ENCODE measurements around the gene OLFM2. TPM values are rescaled to one million over a fixed set of nuclear protein-coding genes. Genes with fewer than 3 reads are reported as not detected.

OLFM2 gene
- total RNA-seq, 1 donor from 2014 or later = 11.4 TPM

- TF ChIP-seq CTCF (IDR thresholded peaks at IDR 0.05) (no peak), EZH2 (IDR thresholded peaks at IDR 0.05) (no peak), EZH2phosphoT487 (IDR thresholded peaks at IDR 0.05) (no peak)
- H3K4me2 ChIP-seq = peak overlapping the region; percentile 88
- DNase-seq (ENCODE audit: low spot score) = no peak
- Mint-ChIP-seq H3K4me1 (peaks cover 9% of the 10 kb centered on the region), H3K9me3 (peaks cover 8% of the 10 kb centered on the region), H3K27ac (no peak overlapping the region), H3K4me3 (peak overlapping the region; percentile 93), H3K27me3 (ENCODE audit: insufficient read depth, low read depth) (peaks cover 6% of the 10 kb centered on the region), H3K36me3 (peaks cover 22% of the 10 kb centered on the region)
- H3F3A ChIP-seq (ENCODE audit: low read depth) = peaks cover 15% of the 10 kb centered on the region
- H3K9me3 ChIP-seq (ENCODE audit: low read depth) = no peaks in the 10 kb centered on the region
- no peaks in the 10 kb centered on the region for H3K27me3 ChIP-seq
- peak overlapping the region; percentile 99 for H3K4me3 ChIP-seq
- peaks cover 8% of the 10 kb centered on the region for H3K4me1 ChIP-seq
- H2AFZ ChIP-seq (replicated peaks) = peak overlapping the region; percentile 99
- no peaks in the 10 kb centered on the region for H3K36me3 ChIP-seq
- peak overlapping the region; percentile 85 for H3K9ac ChIP-seq
- H4K20me1 ChIP-seq (ENCODE audit: low read depth) = peaks cover 4% of the 10 kb centered on the region
- H3K79me2 ChIP-seq (ENCODE audit: low read depth) = peaks cover 53% of the 10 kb centered on the region
- H3K27ac ChIP-seq = peak overlapping the region; percentile 77
These were observed 118.1 kb downstream of the OLFM2 start for GRCh38 chr19:9818175-9818733.

DNA sequence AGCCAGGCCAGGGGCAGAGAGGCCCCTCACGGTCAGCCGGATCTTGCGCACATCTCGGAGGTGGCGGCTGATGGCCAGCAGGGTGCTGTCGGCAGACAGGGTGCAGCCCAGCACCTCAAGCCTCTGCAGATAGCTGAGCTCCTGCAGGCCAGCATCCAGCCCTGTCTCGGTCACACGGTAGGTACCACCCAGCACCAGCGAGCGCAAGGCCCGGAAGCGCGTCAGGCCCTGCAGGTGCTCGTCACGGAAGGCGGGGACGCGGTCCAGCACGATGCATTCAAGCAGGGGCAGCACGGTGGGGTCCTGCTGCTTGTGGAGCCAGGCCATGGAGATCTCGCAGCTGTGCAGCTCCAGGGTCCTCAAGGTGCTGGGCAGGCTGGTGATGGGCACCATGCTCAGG lies 125.2 kb downstream of the OLFM2 start:
- H3K9me3 ChIP-seq (ENCODE audit: low read depth) = no peaks in the 10 kb centered on the region
- Mint-ChIP-seq H3K27me3 (ENCODE audit: insufficient read depth, low read depth) (no peaks in the 10 kb centered on the region), H3K36me3 (peaks cover 17% of the 10 kb centered on the region), H3K4me1 (no peaks in the 10 kb centered on the region), H3K9me3 (peaks cover 2% of the 10 kb centered on the region), H3K4me3 (no peak overlapping the region), H3K27ac (no peak overlapping the region)
- H3K4me1 ChIP-seq = no peaks in the 10 kb centered on the region
- H3K36me3 ChIP-seq = no peaks in the 10 kb centered on the region
- TF ChIP-seq EZH2 (IDR thresholded peaks at IDR 0.05) (no peak), EZH2phosphoT487 (IDR thresholded peaks at IDR 0.05) (no peak), CTCF (IDR thresholded peaks at IDR 0.05) (no peak)
- H3K9ac ChIP-seq = no peak overlapping the region
- H2AFZ ChIP-seq (replicated peaks) = no peak overlapping the region
- H3F3A ChIP-seq (ENCODE audit: low read depth) = no peaks in the 10 kb centered on the region
- H3K79me2 ChIP-seq (ENCODE audit: low read depth) = peaks cover 29% of the 10 kb centered on the region
- H3K4me2 ChIP-seq = no peak overlapping the region
- no peaks in the 10 kb centered on the region for H3K27me3 ChIP-seq
- H3K4me3 ChIP-seq = no peak overlapping the region
- no peak overlapping the region for H3K27ac ChIP-seq
- H4K20me1 ChIP-seq (ENCODE audit: low read depth) = no peaks in the 10 kb centered on the region
- no peak for DNase-seq (ENCODE audit: low spot score)

- H3K27ac Mint-ChIP-seq = no peak overlapping the region
- Histone ChIP-seq H3K27me3 (no peaks in the 10 kb centered on the region), H3K4me2 (no peak overlapping the region), H3K79me2 (ENCODE audit: low read depth) (peaks cover 9% of the 10 kb centered on the region), H3K9me3 (ENCODE audit: low read depth) (no peaks in the 10 kb centered on the region), H3K9ac (no peak overlapping the region), H2AFZ (replicated peaks) (no peak overlapping the region), H3K36me3 (no peaks in the 10 kb centered on the region), H3K4me3 (no peak overlapping the region), H3K27ac (no peak overlapping the region), H3F3A (ENCODE audit: low read depth) (no peaks in the 10 kb centered on the region), H4K20me1 (ENCODE audit: low read depth) (no peaks in the 10 kb centered on the region), H3K4me1 (no peaks in the 10 kb centered on the region)
- no peak for TF ChIP-seq CTCF (IDR thresholded peaks at IDR 0.05)
- no peak for TF ChIP-seq EZH2phosphoT487 (IDR thresholded peaks at IDR 0.05)
- TF ChIP-seq EZH2 (IDR thresholded peaks at IDR 0.05) = no peak
- peaks cover 8% of the 10 kb centered on the region for H3K36me3 Mint-ChIP-seq
- peaks cover 2% of the 10 kb centered on the region for H3K9me3 Mint-ChIP-seq
- H3K27me3 Mint-ChIP-seq (ENCODE audit: insufficient read depth, low read depth) = no peaks in the 10 kb centered on the region
- peak overlapping the region; percentile 30 for H3K4me3 Mint-ChIP-seq
- no peaks in the 10 kb centered on the region for H3K4me1 Mint-ChIP-seq
- DNase-seq (ENCODE audit: low spot score) = no peak
These were observed 127.2 kb downstream of the OLFM2 start for GRCh38 chr19:9808855-9809824.

Data from neural progenitor cell (in vitro differentiated cells).